ENCODE results near the gene NUP210L.

DNA sequence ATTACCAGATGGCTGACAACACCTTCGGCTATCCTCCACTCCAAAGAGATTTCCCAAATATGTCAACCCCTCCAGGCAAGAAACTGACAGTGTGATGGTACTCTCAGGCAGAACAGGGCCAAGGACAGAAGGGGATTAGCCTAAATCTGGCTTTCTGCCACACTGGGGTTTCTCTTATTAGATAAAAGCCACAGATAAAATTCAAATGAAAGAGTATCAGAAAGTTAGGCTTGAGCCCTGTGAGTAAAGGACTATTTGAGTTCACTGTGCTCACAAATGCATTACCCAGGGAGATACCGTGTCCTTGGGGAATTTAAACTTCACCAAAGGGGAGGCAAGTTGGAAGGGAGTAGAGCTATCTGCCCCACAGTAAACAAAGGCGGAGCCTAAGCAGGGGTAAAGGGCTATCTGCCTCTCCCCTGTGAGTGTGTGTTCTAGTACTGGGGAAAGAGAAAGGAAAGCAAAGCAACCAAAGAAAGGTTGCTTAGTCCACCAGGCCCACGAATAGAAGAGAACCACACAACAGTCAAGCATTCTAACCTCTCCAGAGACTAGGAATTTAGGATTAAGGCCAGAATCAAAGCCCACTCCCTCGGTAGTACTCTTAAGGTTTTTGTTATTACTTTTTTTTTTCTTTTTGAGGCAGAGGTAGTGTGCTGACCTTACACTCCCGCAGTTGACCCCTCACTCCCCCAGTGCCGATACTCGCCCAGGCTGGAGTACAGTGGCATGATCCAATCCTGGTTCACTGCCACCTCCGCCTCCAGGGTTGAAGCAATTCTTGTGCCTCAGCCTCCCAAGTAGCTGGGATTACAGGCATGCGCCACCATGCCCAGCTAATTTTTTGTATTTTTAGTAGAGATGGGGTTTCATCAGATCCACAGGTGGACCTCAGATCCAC, 24.3 kb upstream of the NUP210L start:
- TF ChIP-seq, protein P1, sequence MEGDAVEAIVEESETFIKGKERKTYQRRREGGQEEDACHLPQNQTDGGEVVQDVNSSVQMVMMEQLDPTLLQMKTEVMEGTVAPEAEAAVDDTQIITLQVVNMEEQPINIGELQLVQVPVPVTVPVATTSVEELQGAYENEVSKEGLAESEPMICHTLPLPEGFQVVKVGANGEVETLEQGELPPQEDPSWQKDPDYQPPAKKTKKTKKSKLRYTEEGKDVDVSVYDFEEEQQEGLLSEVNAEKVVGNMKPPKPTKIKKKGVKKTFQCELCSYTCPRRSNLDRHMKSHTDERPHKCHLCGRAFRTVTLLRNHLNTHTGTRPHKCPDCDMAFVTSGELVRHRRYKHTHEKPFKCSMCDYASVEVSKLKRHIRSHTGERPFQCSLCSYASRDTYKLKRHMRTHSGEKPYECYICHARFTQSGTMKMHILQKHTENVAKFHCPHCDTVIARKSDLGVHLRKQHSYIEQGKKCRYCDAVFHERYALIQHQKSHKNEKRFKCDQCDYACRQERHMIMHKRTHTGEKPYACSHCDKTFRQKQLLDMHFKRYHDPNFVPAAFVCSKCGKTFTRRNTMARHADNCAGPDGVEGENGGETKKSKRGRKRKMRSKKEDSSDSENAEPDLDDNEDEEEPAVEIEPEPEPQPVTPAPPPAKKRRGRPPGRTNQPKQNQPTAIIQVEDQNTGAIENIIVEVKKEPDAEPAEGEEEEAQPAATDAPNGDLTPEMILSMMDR (IDR thresholded peaks at IDR 0.05; ENCODE audit: insufficient read depth, low read length), result no peak
- TF ChIP-seq POLR2AphosphoS5 (IDR thresholded peaks at IDR 0.05; ENCODE audit: low read depth), result no peak
